ENCODE data around the gene GLIS1.

Gene GLIS1

DNA sequence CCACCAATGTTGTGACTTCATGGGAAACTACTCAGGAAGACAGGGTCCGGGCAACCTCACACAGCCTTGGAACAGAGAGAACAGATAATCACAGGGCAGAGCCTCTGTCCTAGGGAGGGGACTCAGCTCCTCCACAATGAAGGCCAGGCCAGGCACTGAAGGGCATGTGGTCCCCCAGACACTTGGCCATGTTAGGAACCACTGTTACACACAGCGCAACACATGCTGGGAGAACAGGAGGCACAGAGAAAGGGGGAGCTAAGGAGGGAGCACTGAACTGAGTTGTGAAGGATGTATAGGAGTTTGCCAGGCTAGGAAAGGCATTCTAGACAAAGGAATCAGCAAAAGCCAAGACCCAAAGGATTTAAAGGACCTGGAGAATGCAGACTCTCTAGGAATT, 152.2 kb downstream of the GLIS1 start:
- in situ Hi-C loops (cut with MboI; ENCODE audit: low pct_unique_long_range_greater_than_20kb, low sequenced_read_pairs, unreplicated experiment) = no loop called here
- no peak for TF ChIP-seq CTCF (IDR thresholded peaks at IDR 0.05; ENCODE audit: extremely low read depth, insufficient read depth, missing control alignments)

GRCh38 chr1:53585565-53585964, 153.4 kb downstream of the GLIS1 start:
- in situ Hi-C loops (cut with MboI; ENCODE audit: low pct_unique_long_range_greater_than_20kb, low sequenced_read_pairs, unreplicated experiment) = no loop called here
- no peak for DNase-seq (ENCODE audit: low spot score)
- no peak for TF ChIP-seq CTCF (IDR thresholded peaks at IDR 0.05; ENCODE audit: extremely low read depth, insufficient read depth, missing control alignments)

More for the DNA sequence above, 152.2 kb downstream of the GLIS1 start:
- DNase-seq (ENCODE audit: low spot score) = no peak

- no peak for TF ChIP-seq CTCF (IDR thresholded peaks at IDR 0.05; ENCODE audit: extremely low read depth, insufficient read depth, missing control alignments)
- in situ Hi-C loops (cut with MboI; ENCODE audit: low pct_unique_long_range_greater_than_20kb, low sequenced_read_pairs, unreplicated experiment) = no loop called here
Measured at GRCh38 chr1:53585129-53585528, 153.8 kb downstream of the GLIS1 start.

DNA sequence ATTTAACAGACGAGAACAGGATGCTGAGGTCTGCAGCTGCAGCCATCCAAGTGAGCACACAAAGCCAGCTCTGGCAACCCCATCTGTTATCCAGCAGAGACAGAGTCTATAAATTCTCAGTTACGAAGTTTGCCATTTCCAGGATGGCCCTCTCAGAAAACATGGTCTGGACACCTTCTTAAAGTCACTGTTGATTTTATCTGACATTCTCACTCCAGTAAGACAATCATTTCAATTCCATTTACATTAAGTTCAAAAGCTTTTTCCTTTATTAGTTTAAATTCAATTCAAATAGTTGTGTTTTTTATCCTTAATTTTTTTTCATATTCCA, 154.2 kb downstream of the GLIS1 start:
- in situ Hi-C loops (cut with MboI; ENCODE audit: low pct_unique_long_range_greater_than_20kb, low sequenced_read_pairs, unreplicated experiment) = no loop called here
- TF ChIP-seq CTCF (IDR thresholded peaks at IDR 0.05; ENCODE audit: extremely low read depth, insufficient read depth, missing control alignments) = no peak

More at GRCh38 chr1:53585129-53585528, 153.8 kb downstream of the GLIS1 start:
- peak; percentile 49 for DNase-seq (ENCODE audit: low spot score)

DNA sequence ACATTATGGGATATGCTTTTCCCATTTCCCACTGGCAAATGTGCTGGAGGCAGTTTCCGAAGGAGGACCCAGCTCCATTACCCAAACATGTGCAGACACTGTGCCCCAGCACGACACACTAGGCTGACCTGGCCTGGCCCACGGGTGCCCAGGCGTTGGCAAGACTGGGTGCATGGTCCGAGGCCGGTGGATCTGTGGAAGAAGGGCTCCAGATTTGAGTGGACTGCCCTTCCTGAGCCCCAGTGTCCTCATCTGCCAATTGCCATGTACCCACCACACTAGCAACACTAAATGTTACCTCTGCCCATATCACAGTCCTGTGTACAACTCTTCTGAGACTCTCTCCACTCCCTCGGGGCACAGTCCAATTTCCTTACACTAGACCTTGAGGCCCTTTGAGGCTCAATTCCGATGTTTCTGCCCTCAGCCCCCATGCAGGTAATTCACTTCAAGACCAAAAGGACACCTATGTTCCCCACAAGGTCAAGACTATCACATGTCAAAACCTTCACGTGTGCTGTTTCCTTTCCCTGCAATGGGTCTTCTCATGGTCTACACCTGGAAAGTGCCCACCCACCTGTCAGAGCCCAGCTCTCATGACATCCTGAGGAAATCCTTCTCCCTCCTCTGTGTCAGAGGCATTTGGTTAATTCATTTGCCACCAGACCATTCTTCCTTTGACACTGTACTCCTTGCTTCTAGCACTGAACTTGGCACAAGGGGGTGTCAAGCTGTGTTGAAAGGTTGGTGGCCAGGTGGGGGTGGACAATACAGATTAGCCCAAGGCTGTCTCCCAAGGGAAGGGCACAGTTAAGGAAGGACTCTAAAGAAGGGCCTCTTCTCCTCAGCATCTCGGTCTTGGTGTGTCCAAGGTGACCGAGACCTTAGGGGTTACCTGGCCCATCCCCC, 154.8 kb downstream of the GLIS1 start:
- in situ Hi-C loops (cut with MboI; ENCODE audit: low pct_unique_long_range_greater_than_20kb, low sequenced_read_pairs, unreplicated experiment) = no loop called here
- DNase-seq (ENCODE audit: low spot score) = no peak

More for the DNA sequence above, 154.2 kb downstream of the GLIS1 start:
- no peak for DNase-seq (ENCODE audit: low spot score)

More for the DNA sequence above, 154.8 kb downstream of the GLIS1 start:
- no peak for TF ChIP-seq CTCF (IDR thresholded peaks at IDR 0.05; ENCODE audit: extremely low read depth, insufficient read depth, missing control alignments)

Measured in GM13977 (cell line).